VCaP (cell line): ENCODE data around the gene FAM193B.

Source experiments
- H3K27ac ChIP-seq: fragments of 450-650 bp; 2 replicates; pipeline ENCODE4 v1.5.1; 2017
- TF ChIP-seq, protein P1 (sequence below): fragments of 450-650 bp; conservative IDR thresholded peaks from 2 replicates; pipeline ENCODE4 v1.5.1; 2017; ENCODE audit warnings: mild to moderate bottlenecking, moderate library complexity

The FAM193B gene

DNA sequence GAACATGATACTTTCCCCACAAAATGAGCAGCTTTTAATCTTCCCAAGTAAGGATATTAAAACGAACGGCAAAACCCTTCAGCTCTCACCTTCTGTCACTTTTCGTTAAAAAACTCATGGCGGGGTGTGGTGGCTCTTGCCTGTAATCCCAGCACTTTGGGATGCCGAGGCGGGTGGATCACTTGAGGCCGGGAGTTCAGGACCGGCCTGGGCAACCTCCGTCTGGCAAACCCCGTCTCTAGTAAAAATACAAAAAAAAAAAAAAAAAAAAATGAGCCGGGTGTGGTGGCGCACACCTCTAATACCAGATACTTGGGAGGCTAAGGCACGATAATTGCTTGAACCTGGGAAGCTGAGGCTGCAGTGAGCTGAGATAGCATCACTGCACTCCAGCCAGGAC lies 38.5 kb upstream of the FAM193B start:
- TF ChIP-seq, protein P1, sequence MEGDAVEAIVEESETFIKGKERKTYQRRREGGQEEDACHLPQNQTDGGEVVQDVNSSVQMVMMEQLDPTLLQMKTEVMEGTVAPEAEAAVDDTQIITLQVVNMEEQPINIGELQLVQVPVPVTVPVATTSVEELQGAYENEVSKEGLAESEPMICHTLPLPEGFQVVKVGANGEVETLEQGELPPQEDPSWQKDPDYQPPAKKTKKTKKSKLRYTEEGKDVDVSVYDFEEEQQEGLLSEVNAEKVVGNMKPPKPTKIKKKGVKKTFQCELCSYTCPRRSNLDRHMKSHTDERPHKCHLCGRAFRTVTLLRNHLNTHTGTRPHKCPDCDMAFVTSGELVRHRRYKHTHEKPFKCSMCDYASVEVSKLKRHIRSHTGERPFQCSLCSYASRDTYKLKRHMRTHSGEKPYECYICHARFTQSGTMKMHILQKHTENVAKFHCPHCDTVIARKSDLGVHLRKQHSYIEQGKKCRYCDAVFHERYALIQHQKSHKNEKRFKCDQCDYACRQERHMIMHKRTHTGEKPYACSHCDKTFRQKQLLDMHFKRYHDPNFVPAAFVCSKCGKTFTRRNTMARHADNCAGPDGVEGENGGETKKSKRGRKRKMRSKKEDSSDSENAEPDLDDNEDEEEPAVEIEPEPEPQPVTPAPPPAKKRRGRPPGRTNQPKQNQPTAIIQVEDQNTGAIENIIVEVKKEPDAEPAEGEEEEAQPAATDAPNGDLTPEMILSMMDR = no peak
- H3K27ac ChIP-seq = peak overlapping the region; percentile 85

GRCh38 chr5:177592010-177592834 lies 37.9 kb upstream of the FAM193B start, which contains the start of gene TMED9:
TSS of gene TMED9 (plus strand) at chr5:177592203. CDS start at chr5:177592215, 12 bp downstream.
- peak within 1 kb of the TSS; percentile 85 for H3K27ac ChIP-seq
- TF ChIP-seq, protein P1 = no peak

DNA sequence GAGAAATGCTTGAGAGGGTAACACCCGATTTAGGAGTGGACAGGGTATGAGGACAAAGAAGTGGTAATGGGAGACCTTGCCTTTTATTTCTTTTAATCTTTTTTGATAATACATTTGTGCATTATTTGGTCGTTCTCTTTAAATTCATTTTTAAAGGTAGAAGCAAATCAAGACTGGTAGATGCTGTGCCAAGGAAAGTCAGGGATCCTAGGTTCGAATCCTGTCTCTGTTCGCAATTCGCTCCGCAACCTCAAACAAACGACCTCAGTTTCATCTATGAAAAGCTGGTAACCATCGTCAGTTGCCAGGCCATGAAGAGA lies 37.3 kb upstream of the FAM193B start:
- TF ChIP-seq, protein P1 = no peak
- peak overlapping the region; percentile 85 for H3K27ac ChIP-seq

GRCh38 chr5:177590406-177590805 lies 36.0 kb upstream of the FAM193B start:
- TF ChIP-seq, protein P1 = no peak
- H3K27ac ChIP-seq = no peak overlapping the region

DNA sequence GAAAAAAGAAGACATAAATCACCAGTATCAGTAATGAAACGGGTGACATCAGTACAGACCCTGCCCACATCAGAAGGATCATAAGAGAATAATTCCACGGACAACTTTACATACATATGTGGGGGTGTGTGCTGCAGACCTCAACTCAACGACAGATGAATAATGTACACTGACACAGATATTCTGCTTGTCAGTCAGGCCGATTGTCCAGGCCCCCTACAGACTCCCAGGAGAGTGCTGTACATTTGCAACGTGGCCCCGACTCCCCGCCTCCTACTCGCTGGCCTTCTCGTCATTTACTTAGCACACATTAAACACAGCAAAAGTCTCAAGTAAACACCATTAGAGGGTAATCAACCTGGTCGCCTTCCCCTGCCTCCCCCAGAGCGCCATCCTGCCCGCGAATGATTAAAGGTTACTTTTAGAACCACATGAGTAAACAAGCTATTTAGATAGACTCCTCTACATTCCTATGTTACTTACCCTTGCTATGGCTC lies 34.1 kb upstream of the FAM193B start:
- TF ChIP-seq, protein P1 = no peak
- no peak overlapping the region for H3K27ac ChIP-seq

DNA sequence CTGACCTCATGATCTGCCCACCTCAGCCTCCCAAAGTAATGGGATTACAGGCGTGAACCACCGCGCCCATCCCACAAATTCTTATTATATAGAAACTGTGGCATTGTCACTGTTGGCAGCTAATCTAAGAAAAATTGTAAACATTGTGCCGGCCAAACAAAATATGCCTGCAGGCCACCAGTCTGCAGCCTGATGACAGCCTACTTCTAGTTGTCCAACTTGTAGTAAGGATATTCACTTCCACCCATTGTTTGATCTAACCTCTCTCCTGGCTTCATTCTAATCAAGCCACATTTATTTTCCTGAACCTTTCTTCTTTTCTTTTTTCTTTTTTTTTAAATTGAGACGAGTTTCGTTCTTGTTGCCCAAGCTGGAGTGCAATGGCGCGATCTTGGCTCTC lies 24.0 kb upstream of the FAM193B start:
- TF ChIP-seq, protein P1 = no peak
- H3K27ac ChIP-seq = no peak overlapping the region

- H3K27ac ChIP-seq = no peak overlapping the region
- TF ChIP-seq, protein P1 = 0 out of 2 replicates have a peak, but pooled peaks have one; percentile 24
Observed at GRCh38 chr5:177576169-177576568, 21.8 kb upstream of the FAM193B start.
